Measurements from ENCODE around the gene COPA.

Gene COPA

DNA sequence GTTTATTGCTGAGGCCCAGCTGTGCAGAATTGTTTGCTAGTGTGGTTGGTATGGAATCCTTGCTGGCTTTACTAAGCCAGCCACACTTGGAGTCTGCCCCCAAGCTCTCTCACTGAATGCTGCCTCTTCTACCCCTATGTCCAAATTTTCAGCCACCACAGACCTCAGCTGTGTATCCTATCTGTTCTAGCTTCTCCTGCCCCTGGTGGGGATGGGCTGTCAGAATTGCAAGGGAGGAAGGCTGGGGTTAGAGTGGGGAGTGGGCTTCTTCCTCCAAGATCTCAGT is 28.2 kb upstream of the COPA start:
- no peaks in the 10 kb centered on the region for H3K27me3 ChIP-seq (ENCODE audit: control insufficient read depth in 1 of 2, insufficient read depth in 2 of 2, low read length in 2 of 2)
- H3K4me1 ChIP-seq (ENCODE audit: control insufficient read depth in 1 of 2, insufficient read depth in 2 of 2, low read length in 2 of 2) = peaks cover 7 to 8% of the 10 kb centered on the region in 2 donors
- H3K4me3 ChIP-seq (ENCODE audit: low read depth in 1 of 2, low read length in 2 of 2) = no peak overlapping the region

DNA sequence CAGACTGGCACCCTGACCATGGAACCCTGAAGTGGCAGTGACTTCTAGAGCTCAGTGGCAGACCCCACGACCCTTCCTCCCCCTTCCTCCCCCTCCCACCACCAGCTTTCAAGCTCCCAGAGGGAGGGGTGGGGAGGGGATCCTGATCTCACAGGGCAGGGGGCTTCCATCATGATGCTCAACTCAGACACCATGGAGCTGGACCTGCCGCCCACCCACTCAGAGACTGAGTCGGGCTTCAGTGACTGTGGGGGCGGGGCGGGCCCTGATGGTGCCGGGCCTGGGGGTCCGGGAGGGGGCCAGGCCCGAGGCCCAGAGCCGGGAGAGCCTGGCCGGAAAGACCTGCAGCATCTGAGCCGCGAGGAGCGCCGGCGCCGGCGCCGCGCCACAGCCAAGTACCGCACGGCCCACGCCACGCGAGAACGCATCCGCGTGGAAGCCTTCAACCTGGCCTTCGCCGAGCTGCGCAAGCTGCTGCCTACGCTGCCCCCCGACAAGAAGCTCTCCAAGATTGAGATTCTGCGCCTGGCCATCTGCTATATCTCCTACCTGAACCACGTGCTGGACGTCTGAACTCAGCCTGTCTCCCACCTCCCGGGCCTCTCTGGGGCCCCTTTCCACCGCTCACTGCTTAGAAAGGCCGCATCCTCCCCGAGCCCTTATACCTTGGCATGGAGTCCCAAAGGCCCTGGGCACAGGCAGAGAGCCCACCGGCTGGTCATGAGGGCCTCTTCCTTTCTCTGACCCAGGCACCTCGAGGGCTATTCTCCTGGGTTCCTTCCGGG is 27.7 kb upstream of the COPA start:
- Histone ChIP-seq H3K9me3 (ENCODE audit: control insufficient read depth in 1 of 2, low read length in 2 of 2) (no peaks in the 10 kb centered on the region), H3K36me3 (ENCODE audit: control insufficient read depth in 1 of 2, insufficient read depth in 2 of 2, low read length in 2 of 2) (no peaks in the 10 kb centered on the region), H3K4me1 (ENCODE audit: control insufficient read depth in 1 of 2, insufficient read depth in 2 of 2, low read length in 2 of 2) (peaks cover 1 to 2% of the 10 kb centered on the region in 2 donors), H3K9ac (ENCODE audit: low read depth in 1 of 2, low read length in 2 of 2) (no peak overlapping the region), H3K27ac (ENCODE audit: low read depth, low read length) (no peak overlapping the region), H3K4me3 (ENCODE audit: low read depth in 1 of 2, low read length in 2 of 2) (no peak overlapping the region), H3K27me3 (ENCODE audit: control insufficient read depth in 1 of 2, insufficient read depth in 2 of 2, low read length in 2 of 2) (no peaks in the 10 kb centered on the region)

More for the DNA sequence above, 28.2 kb upstream of the COPA start:
- Histone ChIP-seq H3K9me3 (ENCODE audit: control insufficient read depth in 1 of 2, low read length in 2 of 2) (no peaks in the 10 kb centered on the region), H3K36me3 (ENCODE audit: control insufficient read depth in 1 of 2, insufficient read depth in 2 of 2, low read length in 2 of 2) (no peaks in the 10 kb centered on the region), H3K9ac (ENCODE audit: low read depth in 1 of 2, low read length in 2 of 2) (no peak overlapping the region), H3K27ac (ENCODE audit: low read depth, low read length) (no peak overlapping the region)

DNA sequence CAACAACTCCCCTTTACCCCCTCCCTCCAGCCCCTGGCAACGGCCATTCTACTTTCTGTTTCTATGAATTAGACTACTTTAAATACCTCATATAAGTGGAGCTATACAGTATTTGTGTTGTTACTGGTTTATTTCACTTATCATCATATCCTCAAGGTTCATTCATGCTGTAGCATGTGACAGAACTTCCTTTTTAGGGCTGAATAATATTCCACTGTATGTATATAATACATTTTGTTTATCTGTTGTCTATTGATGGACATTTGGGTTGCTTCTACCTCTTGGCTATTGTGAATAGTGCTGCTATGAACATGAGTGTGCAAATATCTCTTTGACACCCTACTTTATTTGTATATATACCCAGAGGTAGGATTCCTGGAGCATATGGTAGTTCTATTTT is 26.0 kb upstream of the COPA start:
- Histone ChIP-seq H3K4me1 (ENCODE audit: control insufficient read depth in 1 of 2, insufficient read depth in 2 of 2, low read length in 2 of 2) (no peaks in the 10 kb centered on the region), H3K27me3 (ENCODE audit: control insufficient read depth in 1 of 2, insufficient read depth in 2 of 2, low read length in 2 of 2) (no peaks in the 10 kb centered on the region), H3K4me3 (ENCODE audit: low read depth in 1 of 2, low read length in 2 of 2) (no peak overlapping the region), H3K36me3 (ENCODE audit: control insufficient read depth in 1 of 2, insufficient read depth in 2 of 2, low read length in 2 of 2) (no peaks in the 10 kb centered on the region), H3K27ac (ENCODE audit: low read depth, low read length) (no peak overlapping the region), H3K9ac (ENCODE audit: low read depth in 1 of 2, low read length in 2 of 2) (no peak overlapping the region), H3K9me3 (ENCODE audit: control insufficient read depth in 1 of 2, low read length in 2 of 2) (no peaks in the 10 kb centered on the region)

DNA sequence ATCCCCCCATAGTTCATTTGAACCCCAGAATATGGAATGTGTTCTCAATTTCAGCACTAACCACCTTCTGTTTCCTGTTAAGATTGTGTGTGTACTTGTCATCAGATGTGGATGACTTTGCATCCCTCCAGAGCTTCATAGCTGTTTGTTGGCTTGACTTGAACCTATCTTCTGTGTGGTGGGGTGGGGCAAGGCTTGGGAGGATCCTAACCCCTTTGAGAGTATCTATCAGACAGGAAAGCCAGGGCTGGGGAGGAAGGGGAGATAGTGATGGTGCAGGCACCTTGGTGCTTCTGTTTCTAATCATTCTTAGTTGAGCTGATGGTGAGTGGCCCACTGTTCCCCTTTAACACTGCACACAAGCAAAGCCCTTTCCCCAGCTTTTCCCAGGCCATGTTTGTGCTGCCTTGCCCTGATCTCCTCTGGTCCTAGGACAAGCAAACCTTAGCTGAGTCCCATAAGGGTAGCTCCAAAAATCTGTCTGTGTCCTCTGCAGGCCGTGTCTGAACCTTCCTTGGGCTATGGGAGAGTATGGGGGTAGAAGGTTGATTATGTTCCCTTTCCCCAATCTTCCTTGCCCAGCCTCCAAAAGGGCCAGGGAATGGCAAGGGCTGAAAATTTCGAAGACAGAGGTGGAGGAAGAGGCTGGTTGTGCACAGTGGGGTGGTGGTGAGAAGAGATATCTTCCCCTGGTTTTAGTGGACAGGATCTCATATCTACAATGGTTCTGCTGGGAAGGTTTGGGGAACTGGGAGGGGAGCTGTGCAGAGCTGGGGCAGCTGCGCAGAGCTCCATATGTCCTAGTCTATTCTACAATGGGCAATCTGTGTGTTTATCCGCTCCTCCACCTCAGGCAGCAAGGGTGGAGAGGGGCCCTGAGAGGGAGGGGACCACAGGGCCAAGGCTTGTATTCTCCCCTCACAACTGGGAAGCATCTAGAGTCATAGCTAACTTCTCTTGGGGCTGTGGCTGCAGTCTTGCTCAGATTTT is 25.2 kb upstream of the COPA start:
- Histone ChIP-seq H3K4me1 (ENCODE audit: control insufficient read depth in 1 of 2, insufficient read depth in 2 of 2, low read length in 2 of 2) (no peaks in the 10 kb centered on the region), H3K36me3 (ENCODE audit: control insufficient read depth in 1 of 2, insufficient read depth in 2 of 2, low read length in 2 of 2) (no peaks in the 10 kb centered on the region), H3K9ac (ENCODE audit: low read depth in 1 of 2, low read length in 2 of 2) (no peak overlapping the region), H3K27me3 (ENCODE audit: control insufficient read depth in 1 of 2, insufficient read depth in 2 of 2, low read length in 2 of 2) (no peaks in the 10 kb centered on the region), H3K4me3 (ENCODE audit: low read depth in 1 of 2, low read length in 2 of 2) (no peak overlapping the region), H3K9me3 (ENCODE audit: control insufficient read depth in 1 of 2, low read length in 2 of 2) (no peaks in the 10 kb centered on the region), H3K27ac (ENCODE audit: low read depth, low read length) (no peak overlapping the region)

DNA sequence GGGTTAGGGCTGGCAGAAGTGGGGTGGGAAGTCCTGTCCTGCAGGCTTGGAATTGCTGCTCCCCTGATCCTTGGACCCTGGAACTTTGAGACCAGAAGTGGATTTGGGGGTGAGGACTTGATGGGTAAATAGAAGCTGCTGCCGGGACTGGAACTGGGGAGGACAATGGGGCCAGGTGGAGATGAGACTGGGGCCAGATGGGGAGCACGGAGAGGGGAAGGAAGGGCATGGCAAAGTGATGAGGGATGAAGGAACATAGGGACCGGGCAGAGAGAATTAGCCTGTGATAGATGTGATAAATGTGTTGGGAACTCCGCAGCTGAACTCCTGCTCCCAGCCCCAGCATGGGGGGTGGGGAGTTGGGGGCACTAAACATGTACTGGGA is 24.5 kb upstream of the COPA start:
- Histone ChIP-seq H3K36me3 (ENCODE audit: control insufficient read depth in 1 of 2, insufficient read depth in 2 of 2, low read length in 2 of 2) (no peaks in the 10 kb centered on the region), H3K4me1 (ENCODE audit: control insufficient read depth in 1 of 2, insufficient read depth in 2 of 2, low read length in 2 of 2) (no peaks in the 10 kb centered on the region), H3K9me3 (ENCODE audit: control insufficient read depth in 1 of 2, low read length in 2 of 2) (no peaks in the 10 kb centered on the region), H3K9ac (ENCODE audit: low read depth in 1 of 2, low read length in 2 of 2) (no peak overlapping the region), H3K4me3 (ENCODE audit: low read depth in 1 of 2, low read length in 2 of 2) (no peak overlapping the region), H3K27ac (ENCODE audit: low read depth, low read length) (no peak overlapping the region), H3K27me3 (ENCODE audit: control insufficient read depth in 1 of 2, insufficient read depth in 2 of 2, low read length in 2 of 2) (no peaks in the 10 kb centered on the region)

DNA sequence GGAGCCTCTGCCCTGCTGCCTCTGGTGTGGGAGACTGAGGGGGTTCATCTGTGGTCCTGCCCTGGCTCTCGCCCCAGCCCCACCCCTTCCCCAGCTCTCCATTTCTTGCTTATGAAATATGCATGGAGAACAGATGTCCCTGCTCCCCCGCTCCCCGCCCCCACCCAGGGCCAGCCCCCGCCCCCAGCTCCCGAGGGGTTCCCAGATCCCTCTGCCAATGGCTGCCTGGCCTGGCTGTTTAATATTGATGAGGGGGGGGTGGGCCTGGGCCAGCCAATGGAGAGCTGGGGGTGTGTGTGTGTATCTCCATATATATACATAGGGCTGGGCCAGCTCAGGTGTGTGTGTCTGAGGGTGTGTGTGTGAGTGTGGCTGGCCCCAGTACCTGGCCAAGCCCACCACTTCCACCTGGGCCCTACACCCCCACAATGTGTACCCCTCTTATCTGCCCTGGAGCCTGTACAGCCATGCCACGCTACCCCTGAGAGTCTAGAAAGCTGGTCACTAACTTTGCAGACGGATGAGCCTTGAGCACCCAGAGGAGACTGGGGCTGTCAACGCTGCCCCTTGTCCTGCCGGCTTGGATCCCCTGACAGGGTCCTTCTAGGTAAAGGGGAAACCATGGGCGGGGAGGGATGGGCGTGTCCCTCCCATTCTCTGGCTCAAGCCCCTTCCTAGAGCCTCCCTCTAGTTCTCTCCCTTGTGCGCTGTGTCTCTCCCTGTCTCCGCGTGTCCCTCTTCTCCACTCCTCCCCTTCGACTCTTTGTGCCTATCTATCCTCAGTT is 23.9 kb upstream of the COPA start, which contains the start of gene NHLH1:
Gene NHLH1, plus strand, starts transcription at position 341 of the 785 bp plus-strand sequence. CDS start 3,661 bp downstream, outside the sequence.
- no peak within 1 kb of the TSS for H3K9ac ChIP-seq (ENCODE audit: low read depth in 1 of 2, low read length in 2 of 2)
- no peaks in the 10 kb centered on the region for H3K36me3 ChIP-seq (ENCODE audit: control insufficient read depth in 1 of 2, insufficient read depth in 2 of 2, low read length in 2 of 2)
- no peaks in the 10 kb centered on the region for H3K9me3 ChIP-seq (ENCODE audit: control insufficient read depth in 1 of 2, low read length in 2 of 2)
- H3K4me3 ChIP-seq (ENCODE audit: low read depth in 1 of 2, low read length in 2 of 2) = no peak within 1 kb of the TSS
- no peaks in the 10 kb centered on the region for H3K4me1 ChIP-seq (ENCODE audit: control insufficient read depth in 1 of 2, insufficient read depth in 2 of 2, low read length in 2 of 2)
- H3K27me3 ChIP-seq (ENCODE audit: control insufficient read depth in 1 of 2, insufficient read depth in 2 of 2, low read length in 2 of 2) = no peaks in the 10 kb centered on the region
- H3K27ac ChIP-seq (ENCODE audit: low read depth, low read length) = no peak within 1 kb of the TSS

DNA sequence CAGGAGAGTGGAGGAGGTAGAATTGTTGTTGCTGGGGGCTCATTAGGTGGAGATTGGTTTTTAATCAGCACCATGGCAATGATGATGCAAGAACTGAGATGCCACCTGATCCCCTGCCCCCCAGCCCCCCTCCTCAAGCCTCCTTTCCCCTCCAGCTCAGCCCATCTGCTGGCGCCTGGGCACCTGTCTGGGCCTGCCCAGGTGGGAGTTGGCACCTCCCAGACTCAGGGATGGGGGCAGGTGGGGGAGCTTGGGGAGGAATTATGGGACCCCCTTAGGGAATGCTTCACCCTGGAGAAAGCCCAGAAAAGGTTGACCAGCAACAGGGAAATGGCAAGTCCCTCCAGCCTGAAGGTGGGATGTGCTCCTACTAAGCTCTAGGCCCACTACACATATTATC is 22.3 kb upstream of the COPA start:
- Histone ChIP-seq H3K27ac (ENCODE audit: low read depth, low read length) (no peak overlapping the region), H3K4me1 (ENCODE audit: control insufficient read depth in 1 of 2, insufficient read depth in 2 of 2, low read length in 2 of 2) (no peaks in the 10 kb centered on the region), H3K36me3 (ENCODE audit: control insufficient read depth in 1 of 2, insufficient read depth in 2 of 2, low read length in 2 of 2) (peaks cover 0 to 7% of the 10 kb centered on the region in 2 donors), H3K9me3 (ENCODE audit: control insufficient read depth in 1 of 2, low read length in 2 of 2) (no peaks in the 10 kb centered on the region), H3K4me3 (ENCODE audit: low read depth in 1 of 2, low read length in 2 of 2) (no peak overlapping the region), H3K27me3 (ENCODE audit: control insufficient read depth in 1 of 2, insufficient read depth in 2 of 2, low read length in 2 of 2) (no peaks in the 10 kb centered on the region), H3K9ac (ENCODE audit: low read depth in 1 of 2, low read length in 2 of 2) (no peak overlapping the region)

DNA sequence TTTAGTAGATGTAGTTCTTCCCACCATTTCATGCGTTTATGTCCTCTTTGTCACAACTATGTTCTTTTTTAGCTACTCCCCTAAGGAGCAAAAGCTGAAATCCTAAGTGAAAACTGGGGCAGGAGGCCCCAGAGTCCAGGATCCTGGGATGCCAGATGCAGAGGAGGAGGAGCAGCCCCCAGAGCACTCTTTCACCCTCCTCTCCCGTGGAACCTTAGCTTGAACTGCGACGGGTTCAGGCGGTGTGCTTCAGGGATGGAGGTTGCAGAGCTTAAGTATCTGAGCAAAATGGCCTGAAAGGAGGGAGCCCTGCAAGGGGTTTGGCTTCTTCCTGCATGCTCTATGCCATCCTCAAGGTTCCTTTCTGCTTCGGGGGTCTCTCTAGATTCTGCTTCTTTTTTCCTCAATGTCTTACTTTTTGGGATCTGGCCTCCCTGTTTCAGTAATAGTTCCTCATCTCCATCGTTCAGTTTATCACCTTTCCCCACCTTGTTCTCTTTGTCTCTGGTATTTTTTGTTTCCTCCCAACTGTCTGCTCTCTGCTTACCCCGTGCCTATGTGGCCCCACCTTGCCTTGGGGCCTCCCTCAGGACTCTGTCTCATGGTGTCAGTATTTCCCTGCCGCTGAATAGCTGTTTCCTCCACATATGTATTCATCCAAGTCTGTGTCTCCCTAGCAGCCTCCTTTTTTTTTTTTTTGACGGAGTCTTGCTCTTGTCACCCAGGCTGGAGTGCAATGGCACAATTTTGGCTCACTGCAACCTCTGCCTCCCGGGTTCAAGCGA is 21.1 kb upstream of the COPA start:
- Histone ChIP-seq H3K27ac (ENCODE audit: low read depth, low read length) (no peak overlapping the region), H3K36me3 (ENCODE audit: control insufficient read depth in 1 of 2, insufficient read depth in 2 of 2, low read length in 2 of 2) (peaks cover 4 to 18% of the 10 kb centered on the region in 2 donors), H3K4me3 (ENCODE audit: low read depth in 1 of 2, low read length in 2 of 2) (no peak overlapping the region), H3K4me1 (ENCODE audit: control insufficient read depth in 1 of 2, insufficient read depth in 2 of 2, low read length in 2 of 2) (no peaks in the 10 kb centered on the region), H3K9me3 (ENCODE audit: control insufficient read depth in 1 of 2, low read length in 2 of 2) (no peaks in the 10 kb centered on the region), H3K9ac (ENCODE audit: low read depth in 1 of 2, low read length in 2 of 2) (no peak overlapping the region), H3K27me3 (ENCODE audit: control insufficient read depth in 1 of 2, insufficient read depth in 2 of 2, low read length in 2 of 2) (no peaks in the 10 kb centered on the region)

DNA sequence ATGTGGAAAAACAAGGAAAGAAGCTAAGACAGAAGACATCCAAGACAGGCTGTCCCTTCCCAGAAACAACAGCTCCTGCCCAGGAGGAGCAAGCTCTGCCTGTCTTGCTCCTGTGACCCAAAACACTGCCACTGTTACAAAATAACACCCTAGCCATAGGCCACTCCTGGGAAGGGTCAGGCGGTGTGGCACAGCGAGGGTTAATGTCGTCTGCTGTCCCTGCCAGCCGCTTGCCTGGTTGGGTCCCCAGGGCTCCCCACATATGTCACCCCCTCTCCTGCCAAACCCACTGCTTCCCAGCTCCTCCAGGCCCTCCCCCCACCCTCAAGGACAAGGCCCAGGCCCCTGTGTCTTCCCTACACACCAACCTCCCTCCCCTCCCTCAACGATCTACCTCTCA is 20.0 kb upstream of the COPA start:
- H3K27ac ChIP-seq (ENCODE audit: low read depth, low read length) = no peak overlapping the region
- H3K9me3 ChIP-seq (ENCODE audit: control insufficient read depth in 1 of 2, low read length in 2 of 2) = no peaks in the 10 kb centered on the region
- H3K36me3 ChIP-seq (ENCODE audit: control insufficient read depth in 1 of 2, insufficient read depth in 2 of 2, low read length in 2 of 2) = peaks cover 7 to 25% of the 10 kb centered on the region in 2 donors
- no peak overlapping the region for H3K4me3 ChIP-seq (ENCODE audit: low read depth in 1 of 2, low read length in 2 of 2)
- H3K4me1 ChIP-seq (ENCODE audit: control insufficient read depth in 1 of 2, insufficient read depth in 2 of 2, low read length in 2 of 2) = no peaks in the 10 kb centered on the region
- H3K9ac ChIP-seq (ENCODE audit: low read depth in 1 of 2, low read length in 2 of 2) = no peak overlapping the region
- H3K27me3 ChIP-seq (ENCODE audit: control insufficient read depth in 1 of 2, insufficient read depth in 2 of 2, low read length in 2 of 2) = no peaks in the 10 kb centered on the region

Data from duodenal mucosa (tissue), 2 donors.